OCI-LY7 (cell line): ENCODE measurements around the gene MINDY4.

Experiments used
- EZH2phosphoT487 ChIP-seq: fragments of 200-600 bp; sonication (generic); IDR thresholded peaks from 2 replicates; pipeline ENCODE4 v1.6.1; 2018; ENCODE audit warnings: low read depth, borderline replicate concordance, mild to moderate bottlenecking, mixed run types, antibody characterized with exemption, low read length, moderate library complexity, mixed read lengths
- TF ChIP-seq, protein P1 (sequence below): fragments of 200-600 bp; sonication (generic); conservative IDR thresholded peaks from 2 replicates; pipeline ENCODE4 v1.5.1; 2014; ENCODE audit warnings: mild to moderate bottlenecking, antibody characterized with exemption, low read length, moderate library complexity, mixed read lengths

DNA sequence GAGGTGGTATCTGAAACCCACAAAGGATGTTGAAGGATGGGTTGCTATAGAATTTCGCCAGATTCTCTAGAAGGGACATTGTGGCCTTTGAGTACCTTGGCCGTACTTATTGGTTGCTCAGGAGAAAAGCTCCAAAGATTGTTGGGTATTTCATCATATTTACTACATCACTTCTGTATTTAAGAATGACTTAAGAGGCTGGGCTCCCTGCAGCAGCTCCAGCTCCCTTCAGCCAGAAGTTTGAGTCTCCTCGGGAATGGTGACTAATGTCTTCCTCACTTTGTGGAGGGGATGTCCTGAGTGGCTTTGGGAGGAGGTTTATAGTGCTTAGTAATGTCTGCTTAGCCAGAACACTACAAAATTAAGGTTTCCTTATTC lies 18.1 kb downstream of the MINDY4 start:
- TF ChIP-seq, protein P1, sequence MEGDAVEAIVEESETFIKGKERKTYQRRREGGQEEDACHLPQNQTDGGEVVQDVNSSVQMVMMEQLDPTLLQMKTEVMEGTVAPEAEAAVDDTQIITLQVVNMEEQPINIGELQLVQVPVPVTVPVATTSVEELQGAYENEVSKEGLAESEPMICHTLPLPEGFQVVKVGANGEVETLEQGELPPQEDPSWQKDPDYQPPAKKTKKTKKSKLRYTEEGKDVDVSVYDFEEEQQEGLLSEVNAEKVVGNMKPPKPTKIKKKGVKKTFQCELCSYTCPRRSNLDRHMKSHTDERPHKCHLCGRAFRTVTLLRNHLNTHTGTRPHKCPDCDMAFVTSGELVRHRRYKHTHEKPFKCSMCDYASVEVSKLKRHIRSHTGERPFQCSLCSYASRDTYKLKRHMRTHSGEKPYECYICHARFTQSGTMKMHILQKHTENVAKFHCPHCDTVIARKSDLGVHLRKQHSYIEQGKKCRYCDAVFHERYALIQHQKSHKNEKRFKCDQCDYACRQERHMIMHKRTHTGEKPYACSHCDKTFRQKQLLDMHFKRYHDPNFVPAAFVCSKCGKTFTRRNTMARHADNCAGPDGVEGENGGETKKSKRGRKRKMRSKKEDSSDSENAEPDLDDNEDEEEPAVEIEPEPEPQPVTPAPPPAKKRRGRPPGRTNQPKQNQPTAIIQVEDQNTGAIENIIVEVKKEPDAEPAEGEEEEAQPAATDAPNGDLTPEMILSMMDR, result no peak
- TF ChIP-seq EZH2phosphoT487, result no peak
